GM19328 (cell line): ENCODE measurements around the gene SNX25.

Experiments
- ATAC-seq: cut with Tn5 transposase; IDR thresholded peaks from one replicate; pipeline ENCODE4 v1.9.1; 2021; ENCODE audit warnings: mild to moderate bottlenecking, moderate library complexity; ENCODE audit not compliant: unreplicated experiment

The SNX25 gene

GRCh38 chr4:185370268-185370949 is 161.0 kb downstream of the SNX25 start:
- no peak for ATAC-seq

- no peak for ATAC-seq
Measured at GRCh38 chr4:185371702-185372101, 162.3 kb downstream of the SNX25 start.

GRCh38 chr4:185374027-185374426 is 164.6 kb downstream of the SNX25 start:
- ATAC-seq = no peak

- no peak for ATAC-seq
Measured at GRCh38 chr4:185374573-185374972, 165.2 kb downstream of the SNX25 start.

- no peak for ATAC-seq
Measured at GRCh38 chr4:185378264-185378663, 168.9 kb downstream of the SNX25 start.

GRCh38 chr4:185379326-185380295 is 170.2 kb downstream of the SNX25 start:
- ATAC-seq = no peak

- ATAC-seq = no peak
Measured at GRCh38 chr4:185380320-185380719, 170.9 kb downstream of the SNX25 start.

- no peak for ATAC-seq
Measured at GRCh38 chr4:185381288-185382196, 172.1 kb downstream of the SNX25 start.

- no peak for ATAC-seq
Measured at GRCh38 chr4:185382754-185383153, 173.4 kb downstream of the SNX25 start.

GRCh38 chr4:185383451-185383850 is 174.1 kb downstream of the SNX25 start:
- ATAC-seq = no peak

- ATAC-seq = no peak
Measured at GRCh38 chr4:185384061-185384460, 174.7 kb downstream of the SNX25 start.

GRCh38 chr4:185384930-185385331 is 175.5 kb downstream of the SNX25 start:
- no peak for ATAC-seq

- no peak for ATAC-seq
Measured at GRCh38 chr4:185387957-185388356, 178.6 kb downstream of the SNX25 start.

- no peak for ATAC-seq
Measured at GRCh38 chr4:185390941-185391340, 181.5 kb downstream of the SNX25 start.

- no peak for ATAC-seq
Measured at GRCh38 chr4:185392156-185392555, 182.8 kb downstream of the SNX25 start.

- no peak for ATAC-seq
Measured at GRCh38 chr4:185394568-185395237, 185.3 kb downstream of the SNX25 start.

- ATAC-seq = no peak
Measured at GRCh38 chr4:185395238-185395955, 186.0 kb downstream of the SNX25 start, which contains the start of gene LRP2BP. LRP2BP (minus strand) TSS chr4:185395924; CDS start chr4:185378186, 17,738 bp downstream.

- ATAC-seq = peak; percentile 71
Measured at GRCh38 chr4:185395956-185396723, 186.7 kb downstream of the SNX25 start.
